ENCODE results near the gene OXNAD1. TPM values are rescaled to one million over a fixed set of nuclear protein-coding genes. Genes with fewer than 3 reads are reported as not detected.

The OXNAD1 gene
- total RNA-seq, 1 donor from 2014 or later = 28.7 TPM

- Mint-ChIP-seq H3K4me1 (peaks cover 37% of the 10 kb centered on the region), H3K36me3 (peaks cover 17% of the 10 kb centered on the region), H3K9me3 (peaks cover 2% of the 10 kb centered on the region), H3K27ac (no peak overlapping the region), H3K4me3 (no peak overlapping the region), H3K27me3 (ENCODE audit: insufficient read depth, low read depth) (peaks cover 3% of the 10 kb centered on the region)
- no peaks in the 10 kb centered on the region for H4K20me1 ChIP-seq (ENCODE audit: low read depth)
- H3K9me3 ChIP-seq (ENCODE audit: low read depth) = no peaks in the 10 kb centered on the region
- TF ChIP-seq CTCF (IDR thresholded peaks at IDR 0.05) (no peak), EZH2phosphoT487 (IDR thresholded peaks at IDR 0.05) (no peak), EZH2 (IDR thresholded peaks at IDR 0.05) (no peak)
- H3K9ac ChIP-seq = no peak overlapping the region
- no peak overlapping the region for H2AFZ ChIP-seq (replicated peaks)
- H3K27me3 ChIP-seq = no peaks in the 10 kb centered on the region
- H3K4me3 ChIP-seq = no peak overlapping the region
- H3K79me2 ChIP-seq (ENCODE audit: low read depth) = no peaks in the 10 kb centered on the region
- H3K4me1 ChIP-seq = peaks cover 8% of the 10 kb centered on the region
- DNase-seq (ENCODE audit: low spot score) = no peak
- H3F3A ChIP-seq (ENCODE audit: low read depth) = no peaks in the 10 kb centered on the region
- no peak overlapping the region for H3K4me2 ChIP-seq
- H3K27ac ChIP-seq = no peak overlapping the region
- H3K36me3 ChIP-seq = no peaks in the 10 kb centered on the region
Measured at GRCh38 chr3:16338999-16339398, 74.0 kb downstream of the OXNAD1 start.

GRCh38 chr3:16343101-16343500 lies 78.1 kb downstream of the OXNAD1 start:
- H3K79me2 ChIP-seq (ENCODE audit: low read depth) = no peaks in the 10 kb centered on the region
- no peak overlapping the region for H3K27ac ChIP-seq
- no peaks in the 10 kb centered on the region for H3K27me3 ChIP-seq
- TF ChIP-seq CTCF (IDR thresholded peaks at IDR 0.05) (no peak), EZH2 (IDR thresholded peaks at IDR 0.05) (no peak), EZH2phosphoT487 (IDR thresholded peaks at IDR 0.05) (no peak)
- no peak overlapping the region for H2AFZ ChIP-seq (replicated peaks)
- Mint-ChIP-seq H3K27me3 (ENCODE audit: insufficient read depth, low read depth) (peaks cover 2% of the 10 kb centered on the region), H3K4me3 (no peak overlapping the region), H3K4me1 (peaks cover 21% of the 10 kb centered on the region), H3K27ac (no peak overlapping the region), H3K36me3 (peaks cover 18% of the 10 kb centered on the region), H3K9me3 (peaks cover 2% of the 10 kb centered on the region)
- no peak overlapping the region for H3K4me3 ChIP-seq
- no peak for DNase-seq (ENCODE audit: low spot score)
- no peaks in the 10 kb centered on the region for H3F3A ChIP-seq (ENCODE audit: low read depth)
- H4K20me1 ChIP-seq (ENCODE audit: low read depth) = no peaks in the 10 kb centered on the region
- peaks cover 3% of the 10 kb centered on the region for H3K4me1 ChIP-seq
- H3K36me3 ChIP-seq = no peaks in the 10 kb centered on the region
- H3K9ac ChIP-seq = no peak overlapping the region
- H3K4me2 ChIP-seq = no peak overlapping the region
- no peaks in the 10 kb centered on the region for H3K9me3 ChIP-seq (ENCODE audit: low read depth)

- Histone ChIP-seq H3F3A (ENCODE audit: low read depth) (no peaks in the 10 kb centered on the region), H3K9ac (no peak overlapping the region), H3K9me3 (ENCODE audit: low read depth) (no peaks in the 10 kb centered on the region), H3K4me1 (peaks cover 3% of the 10 kb centered on the region), H2AFZ (replicated peaks) (no peak overlapping the region), H4K20me1 (ENCODE audit: low read depth) (no peaks in the 10 kb centered on the region), H3K79me2 (ENCODE audit: low read depth) (no peaks in the 10 kb centered on the region), H3K27me3 (no peaks in the 10 kb centered on the region), H3K4me2 (no peak overlapping the region), H3K27ac (no peak overlapping the region), H3K36me3 (no peaks in the 10 kb centered on the region), H3K4me3 (no peak overlapping the region)
- H3K27me3 Mint-ChIP-seq (ENCODE audit: insufficient read depth, low read depth) = no peaks in the 10 kb centered on the region
- H3K9me3 Mint-ChIP-seq = peaks cover 2% of the 10 kb centered on the region
- H3K27ac Mint-ChIP-seq = no peak overlapping the region
- no peak overlapping the region for H3K4me3 Mint-ChIP-seq
- H3K4me1 Mint-ChIP-seq = peaks cover 10% of the 10 kb centered on the region
- DNase-seq (ENCODE audit: low spot score) = no peak
- H3K36me3 Mint-ChIP-seq = peaks cover 25% of the 10 kb centered on the region
- TF ChIP-seq CTCF (IDR thresholded peaks at IDR 0.05) (no peak), EZH2 (IDR thresholded peaks at IDR 0.05) (no peak), EZH2phosphoT487 (IDR thresholded peaks at IDR 0.05) (no peak)
Measured at GRCh38 chr3:16346413-16347081, 81.5 kb downstream of the OXNAD1 start.
